H1 (cell line): ENCODE measurements around the gene FHL2. TPM values are rescaled to one million over a fixed set of nuclear protein-coding genes. Genes with fewer than 3 reads are reported as not detected.

ENCODE experiments used
- CTCF ChIA-PET: fragments of 300-600 bp; sonication (Branson Sonifier 250); formaldehyde crosslinking; loops from one replicate; lab custom pipeline; 2021; ENCODE audit not compliant: partially characterized antibody; lab: Charles Lee
- POLR2A ChIA-PET: fragments of 300-600 bp; sonication (Branson Sonifier 250); formaldehyde crosslinking; loops from one replicate; lab custom pipeline; 2021; ENCODE audit warnings: inconsistent platforms; ENCODE audit not compliant: partially characterized antibody; lab: Charles Lee
- DNase-seq, 2 experiments: peaks; one replicate each; pipeline versions ENCODE4 v3.0.0 to v3.0.0-alpha.2; 2010 to 2022; ENCODE audit warnings: low spot score in 2 of 2, low read depth in 1 of 2, mixed read lengths in 1 of 2
- FAIRE-seq: peaks from 2 replicates; lab custom pipeline; 2011; peaks lifted over from hg19 to GRCh38; lab: Jason Lieb, UNC
- H2AFZ ChIP-seq: 2 replicates; pipeline ENCODE4 v1.8.1; 2012; ENCODE audit warnings: low read length, inconsistent platforms
- H2AK5ac ChIP-seq: 2 replicates; pipeline ENCODE4 v1.6.1; 2013; ENCODE audit warnings: low read depth, low read length
- H2BK120ac ChIP-seq: replicated peaks from 2 replicates; pipeline ENCODE3; 2013; ENCODE audit warnings: low read depth, low read length, inconsistent platforms
- H2BK12ac ChIP-seq: 2 replicates; pipeline ENCODE4 v1.6.1; 2013; ENCODE audit warnings: low read depth, low read length
- H2BK15ac ChIP-seq: 2 replicates; pipeline ENCODE4 v1.6.1; 2013; ENCODE audit warnings: low read length
- H2BK20ac ChIP-seq: 2 replicates; pipeline ENCODE4 v1.6.1; 2013; ENCODE audit warnings: low read length
- H2BK5ac ChIP-seq: 2 replicates; pipeline ENCODE4 v1.6.1; 2013; ENCODE audit warnings: low read depth, low read length
- H3K14ac ChIP-seq: 2 replicates; pipeline ENCODE4 v1.6.1; 2013; ENCODE audit warnings: inconsistent platforms; ENCODE audit not compliant: insufficient read length
- H3K18ac ChIP-seq: 2 replicates; pipeline ENCODE4 v1.6.1; 2013; ENCODE audit warnings: low read length; ENCODE audit errors: extremely low read depth
- H3K23ac ChIP-seq: 2 replicates; pipeline ENCODE4 v1.6.1; 2013; ENCODE audit warnings: inconsistent platforms; ENCODE audit not compliant: insufficient read length
- H3K23me2 ChIP-seq: 2 replicates; pipeline ENCODE4 v1.6.1; 2013; ENCODE audit warnings: low read depth, low read length
- H3K27ac ChIP-seq: 2 replicates; pipeline ENCODE4 v1.6.1; 2011; ENCODE audit warnings: low read depth, low read length, inconsistent platforms
- H3K27me3 ChIP-seq, 4 experiments: replicated peaks in 1 of 4; 1 replicate in 1 of 4; 2 replicates in 3 of 4; pipeline versions ENCODE4 v1.6.1 to v1.8.1; 2011 to 2013; ENCODE audit warnings: low read length in 3 of 4, mild to moderate bottlenecking in 3 of 4, inconsistent platforms in 2 of 4, mixed read lengths in 2 of 4, moderate library complexity in 1 of 4; ENCODE audit not compliant: control insufficient read depth in 3 of 4, insufficient read depth in 3 of 4; ENCODE audit errors: extremely low read depth in 1 of 4
- H3K36me3 ChIP-seq, 4 experiments: 2 replicates each; pipeline versions ENCODE4 v1.6.1 to v1.8.1; 2011 to 2013; ENCODE audit warnings: mild to moderate bottlenecking in 4 of 4, low read length in 3 of 4, moderate library complexity in 2 of 4, control low read depth in 1 of 4, inconsistent platforms in 1 of 4; ENCODE audit not compliant: insufficient read depth in 4 of 4, control insufficient read depth in 2 of 4
- H3K4ac ChIP-seq: replicated peaks from 2 replicates; pipeline ENCODE3; 2013; ENCODE audit warnings: low read length, low read depth, mixed read lengths, inconsistent platforms; ENCODE audit not compliant: insufficient read length
- H3K4me1 ChIP-seq, 4 experiments: replicated peaks in 1 of 4; 1 replicate in 1 of 4; 2 replicates in 3 of 4; pipeline versions ENCODE4 v1.6.1 to v1.8.1; 2011 to 2013; ENCODE audit warnings: low read length in 3 of 4, inconsistent platforms in 2 of 4, mixed read lengths in 1 of 4; ENCODE audit not compliant: insufficient read depth in 4 of 4, control insufficient read depth in 3 of 4
- H3K4me2 ChIP-seq, 2 experiments: 2 replicates each; pipeline versions ENCODE4 v1.6.1 to v1.8.1; 2011 to 2013; ENCODE audit warnings: low read depth in 2 of 2, low read length in 2 of 2, control low read depth in 1 of 2, inconsistent platforms in 1 of 2, mild to moderate bottlenecking in 1 of 2; ENCODE audit not compliant: insufficient read depth in 1 of 2
- H3K4me3 ChIP-seq, 4 experiments: fragments of 200-600, 300-600 bp in 1 of 4; sonication (generic), shearing (Covaris generic), sonication (Bioruptor Twin) in 1 of 4; 2 replicates each; pipeline versions ENCODE4 v1.5.1 to v1.8.1; 2011 to 2016; ENCODE audit warnings: low read length in 4 of 4, low read depth in 3 of 4, control low read depth in 2 of 4, inconsistent platforms in 2 of 4, mild to moderate bottlenecking in 2 of 4, mixed read lengths in 1 of 4, moderate library complexity in 1 of 4; ENCODE audit not compliant: insufficient read depth in 2 of 4; ENCODE audit errors: extremely low read depth in 1 of 4
- H3K56ac ChIP-seq: replicated peaks from 2 replicates; pipeline ENCODE3; 2013; ENCODE audit warnings: low read depth, mild to moderate bottlenecking, mixed read lengths, low read length, inconsistent platforms; ENCODE audit not compliant: insufficient read length
- H3K79me1 ChIP-seq: 2 replicates; pipeline ENCODE4 v1.6.1; 2013; ENCODE audit warnings: low read depth, low read length, control low read depth
- H3K79me2 ChIP-seq, 2 experiments: 2 replicates each; pipeline versions ENCODE4 v1.6.1 to v1.8.1; 2012 to 2013; ENCODE audit warnings: low read length in 2 of 2, mild to moderate bottlenecking in 2 of 2, inconsistent platforms in 1 of 2; ENCODE audit not compliant: insufficient read depth in 2 of 2, control insufficient read depth in 1 of 2
- H3K9ac ChIP-seq, 4 experiments: replicated peaks in 1 of 4; 1 replicate in 1 of 4; 2 replicates in 3 of 4; pipeline versions ENCODE4 v1.6.1 to v1.8.1; 2011 to 2013; ENCODE audit warnings: low read depth in 3 of 4, low read length in 3 of 4, control low read depth in 2 of 4, mild to moderate bottlenecking in 2 of 4, moderate library complexity in 2 of 4, inconsistent platforms in 1 of 4; ENCODE audit errors: extremely low read depth in 1 of 4
- H3K9me3 ChIP-seq, 2 experiments: 2 replicates each; pipeline versions ENCODE4 v1.6.1 to v1.8.1; 2012 to 2013; ENCODE audit warnings: mild to moderate bottlenecking in 2 of 2, moderate library complexity in 2 of 2, control low read depth in 1 of 2, inconsistent platforms in 1 of 2, low read depth in 1 of 2, low read length in 1 of 2, mixed read lengths in 1 of 2; ENCODE audit not compliant: insufficient read depth in 2 of 2
- H4K20me1 ChIP-seq, 2 experiments: replicated peaks in 1 of 2; 2 replicates each; pipeline versions ENCODE3 to v1.8.1; 2011 to 2013; ENCODE audit warnings: inconsistent platforms in 2 of 2, low read length in 2 of 2, mild to moderate bottlenecking in 1 of 2; ENCODE audit not compliant: insufficient read depth in 2 of 2, control insufficient read depth in 1 of 2
- H4K5ac ChIP-seq: 2 replicates; pipeline ENCODE4 v1.6.1; 2013; ENCODE audit warnings: low read length, low read depth, mixed read lengths, inconsistent platforms; ENCODE audit not compliant: insufficient read length
- H4K8ac ChIP-seq: 2 replicates; pipeline ENCODE4 v1.8.0; 2013; ENCODE audit warnings: mild to moderate bottlenecking, moderate library complexity, low read length, inconsistent platforms; ENCODE audit not compliant: insufficient read depth; ENCODE audit errors: extremely low read depth
- H4K91ac ChIP-seq: replicated peaks from 2 replicates; pipeline ENCODE3; 2013; ENCODE audit warnings: low read length, mixed read lengths, inconsistent platforms; ENCODE audit not compliant: insufficient read length
- BACH1 ChIP-seq: IDR thresholded peaks from 2 replicates; pipeline ENCODE4 v1.6.1; 2012; ENCODE audit warnings: low read length, improper control_type of control experiment
- CBX5 ChIP-seq: fragments of 300-800, 300-1000 bp; sonication (generic); IDR thresholded peaks from 2 replicates; pipeline ENCODE4 v1.7.1; 2016; ENCODE audit warnings: antibody characterized with exemption, low read length, low read depth
- RXRA ChIP-seq: IDR thresholded peaks from 2 replicates; pipeline ENCODE4 v1.6.1; 2011; ENCODE audit warnings: low read depth, mild to moderate bottlenecking, low read length, moderate library complexity; ENCODE audit not compliant: insufficient read depth
- TEAD4 ChIP-seq: IDR thresholded peaks from 2 replicates; pipeline ENCODE4 v1.6.1; 2012; ENCODE audit warnings: low read depth, low read length, inconsistent platforms, mixed read lengths
- WGBS, 2 experiments: shearing (Covaris generic) in 1 of 2; methylation state at CpG; one replicate each; pipeline versions ENCODE4 v1.1.6 to v1.1.7; 2013 to 2015; ENCODE audit warnings: low lambda C conversion rate in 2 of 2, mixed read lengths in 2 of 2, inconsistent platforms in 1 of 2, low coverage in 1 of 2, missing lambda C conversion rate in 1 of 2; ENCODE audit not compliant: insufficient replicate concordance in 2 of 2, insufficient coverage in 1 of 2, insufficient read length in 1 of 2; ENCODE audit errors: extremely low coverage in 1 of 2, missing lambda C conversion rate in 1 of 2; 5-methylcytosine and 5-hydroxymethylcytosine counted together
- polyA plus RNA-seq, 7 experiments: library from polyadenylated mRNA; depleted of rRNA in 3 of 7; stranded (reverse) in 5 of 7; unstranded in 2 of 7; fragments of >200 nt in 5 of 7; fragments of 200-250 nt in 2 of 7; gene quantifications; 1 replicate in 5 of 7; 2 replicates in 1 of 7; 4 replicates in 1 of 7; pipeline versions ENCODE4 v1.2.1 to v1.2.3, GENCODE V29; 2011 to 2013; ENCODE audit warnings: missing spikeins in 2 of 7, mixed read lengths in 2 of 7
- total RNA-seq: library from RNA; stranded (reverse); fragmentation: NEBNext Ultra II Directional; extraction: Animal tissue kit (Norgen Biotek cat#: 25700); gene quantifications from 2 replicates; pipeline ENCODE4 v1.2.1, GENCODE V29; 2021

FHL2 gene
- total and polyA plus RNA-seq, 2 of the 8 experiments (the other 6 are each of a cell fraction or from before 2014, with no cell fraction given) = 33.2 to 64.3 TPM

DNA sequence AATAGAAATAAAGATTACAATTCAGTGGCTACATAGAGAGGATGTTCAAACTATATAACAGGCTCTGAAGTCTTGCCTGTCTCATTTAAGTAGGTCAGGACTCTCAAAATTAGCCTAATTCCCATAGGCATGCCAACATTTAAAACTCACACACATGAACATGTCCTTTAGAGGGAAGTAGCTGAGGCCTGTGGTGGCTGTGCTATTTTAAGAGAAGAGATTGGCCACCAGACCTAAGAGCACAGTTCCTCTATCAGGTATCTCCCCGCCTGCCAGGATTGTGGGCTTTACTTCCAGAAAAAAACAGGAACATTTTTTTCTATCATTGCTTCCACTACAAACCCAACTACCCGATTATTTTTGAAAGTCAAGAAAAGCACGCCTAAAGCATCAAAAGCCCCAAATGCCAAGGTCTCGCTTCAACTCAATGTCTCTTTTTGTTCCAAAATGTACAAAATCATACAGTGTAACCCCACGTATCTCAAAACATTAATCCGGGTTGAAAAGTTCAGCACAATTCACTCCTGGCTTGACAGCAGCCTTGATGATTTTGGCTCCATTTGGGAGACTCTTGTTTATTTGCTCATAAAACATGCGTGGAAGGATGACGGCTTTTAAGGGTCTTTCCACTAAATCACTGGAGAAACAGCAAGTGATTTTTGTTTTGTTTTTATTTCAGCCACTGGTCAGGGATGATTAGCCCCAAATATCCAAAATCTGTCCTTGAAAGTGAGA is 15.3 kb downstream of the FHL2 start:
- Histone ChIP-seq H4K8ac (no peak overlapping the region), H2BK5ac (no peak overlapping the region), H3K9me3 (no peaks in the 10 kb centered on the region), H2BK120ac (no peak overlapping the region), H3K36me3 (peaks cover 14 to 30% (median 22%) of the 10 kb centered on the region in 4 experiments), H3K4ac (no peak overlapping the region), H3K4me3 (no peak overlapping the region), H2BK20ac (no peak overlapping the region), H3K27me3 (no peaks in the 10 kb centered on the region), H4K5ac (no peak overlapping the region), H3K23ac (no peak overlapping the region), H3K14ac (no peak overlapping the region), H3K27ac (no peak overlapping the region), H4K91ac (no peak overlapping the region), H2AFZ (no peak overlapping the region), H4K20me1 (no peaks in the 10 kb centered on the region), H3K56ac (no peak overlapping the region), H3K4me2 (no peak overlapping the region), H3K79me1 (no peaks in the 10 kb centered on the region), H2AK5ac (no peak overlapping the region), H3K4me1 (no peaks in the 10 kb centered on the region), H3K9ac (no peak overlapping the region), H3K79me2 (peaks cover 0 to 7% of the 10 kb centered on the region in 2 experiments; a peak in 2 of 4 replicates), H3K18ac (no peak overlapping the region), H2BK15ac (no peak overlapping the region), H2BK12ac (no peak overlapping the region), H3K23me2 (no peaks in the 10 kb centered on the region)
- FAIRE-seq (no peak), DNase-seq (no peak)
- ChIA-PET POLR2A (interaction anchor here (0.9 to 1.2 kb wide), 2 partner anchors 10 to 12 kb away, joined by 3 read pairs; no protein-coding TSS in a partner anchor), CTCF (interaction anchor here (1.1 to 2.4 kb wide), 3 partner anchors 9 to 138 kb away, joined by 3 to 8 read pairs (median 5); no protein-coding TSS in a partner anchor)
- 96% methylated on average over 8 of the region's 8 CpGs; no CpG with 5 or more reads in 1 of the 2 experiments for WGBS, 2 experiments
- no peak for TF ChIP-seq BACH1
- TF ChIP-seq CBX5 = no peak
- TF ChIP-seq TEAD4 = no peak
- TF ChIP-seq RXRA = no peak
